ENCODE measurements around the gene GNPDA1. TPM values are rescaled to one million over a fixed set of nuclear protein-coding genes. Genes with fewer than 3 reads are reported as not detected.
A peak's percentile ranks its signal among the peaks of the same experiment; 100 is the strongest.

The GNPDA1 gene
- total and polyA plus RNA-seq, 9 of the 15 experiments (the other 6 are each of a cell fraction or from before 2014, with no cell fraction given), result 14.1 to 145 (median 52.2) TPM

- ATAC-seq, result no peak
- no peak for DNase-seq (ENCODE audit: extremely low read depth in 1 of 4, low spot score in 3 of 4)
- Histone ChIP-seq H3K4me3 (no peak overlapping the region), H3K9me1 (ENCODE audit: control insufficient read depth, insufficient read depth, low read length) (no peaks in the 10 kb centered on the region), H3K36me3 (ENCODE audit: control insufficient read depth, insufficient read depth, low read length) (no peaks in the 10 kb centered on the region), H3K27me3 (ENCODE audit: control insufficient read depth in 2 of 2, insufficient read depth in 2 of 2, low read length in 2 of 2) (peaks cover 0 to 13% of the 10 kb centered on the region in 2 experiments; a peak in 2 of 5 replicates), H2AFZ (ENCODE audit: low read depth, low read length) (peak overlapping the region; percentile 93), H3K27ac (ENCODE audit: extremely low read depth, low read depth, low read length) (no peak overlapping the region), H3K9me3 (replicated peaks; ENCODE audit: control insufficient read depth, insufficient read depth, low read depth, low read length) (no peaks in the 10 kb centered on the region), H3K4me2 (ENCODE audit: insufficient read depth, low read length) (no peak overlapping the region), H3K9ac (ENCODE audit: insufficient read depth in 1 of 2, low read depth in 2 of 2, low read length in 2 of 2) (0 out of 4 replicates have a peak overlapping the region, but pooled peaks of 1 of the 2 experiments have one; percentile 14), H4K20me1 (replicated peaks; ENCODE audit: control insufficient read depth, insufficient read depth, low read length) (peaks cover 8% of the 10 kb centered on the region; the same call in 1 of the 2 replicates), H3K79me2 (ENCODE audit: control insufficient read depth, insufficient read depth, low read length) (no peaks in the 10 kb centered on the region), H3K4me1 (replicated peaks in 1 of 2; ENCODE audit: control insufficient read depth in 2 of 2, insufficient read depth in 2 of 2, low read length in 2 of 2) (peaks cover 3 to 16% of the 10 kb centered on the region in 2 experiments)
- no peak for FAIRE-seq
- TF ChIP-seq MAZ (CRISPR knock-in tag; conservative IDR thresholded peaks at IDR 0.05 in 1 of 2, IDR thresholded peaks at IDR 0.05 in 1 of 2) (no peak), C11orf30 (IDR thresholded peaks at IDR 0.05; ENCODE audit: low read depth) (no peak), ARID3A (IDR thresholded peaks at IDR 0.05; ENCODE audit: borderline replicate concordance, low read depth, low read length) (no peak), CBX1 (IDR thresholded peaks at IDR 0.05; ENCODE audit: low read depth) (no peak), ID3 (CRISPR knock-in tag; IDR thresholded peaks at IDR 0.05) (no peak), ID3 (tag; IDR thresholded peaks at IDR 0.05) (no peak), SMARCA4 (IDR thresholded peaks at IDR 0.05) (no peak), RBM17 (IDR thresholded peaks at IDR 0.05; ENCODE audit: borderline replicate concordance, low read depth, low read length) (no peak)
- POLR2A ChIA-PET, result interaction anchor here (0.6 to 2.3 kb wide), 8 partner anchors 7 to 268 kb away, joined by 3 to 9 read pairs (median 4); partner anchors contain the start of gene RNF14
- CTCF ChIA-PET (ENCODE audit: low intra/inter-chr PET ratio), result interaction anchor here (0.9 to 2.8 kb wide), 6 partner anchors 72 to 296 kb away, joined by 3 to 29 read pairs (median 7); no protein-coding TSS in a partner anchor
- no TSS peak for BruUV-seq (replicated peaks)
- in situ Hi-C loops (cut with MboI) (no loop called here), intact Hi-C loops (cut with micrococcal nuclease) (loop anchor here (2.0 to 10.0 kb wide), 4 partner anchors 83 to 297 kb away; partner anchors contain the start of gene PCDH1)
- 81% methylated on average over 3 of the region's 3 CpGs for WGBS (ENCODE audit: insufficient coverage, low coverage, missing lambda C conversion rate)
Measured at GRCh38 chr5:141961466-141961865, 51.4 kb downstream of the GNPDA1 start.
